B cell (primary cell): ENCODE measurements around the gene KLHL25.

Experiments used
- EZH2 ChIP-seq: IDR thresholded peaks from 2 replicates; pipeline ENCODE4 v1.6.1; 2012; ENCODE audit warnings: borderline replicate concordance, low read depth, mild to moderate bottlenecking, moderate library complexity, low read length; ENCODE audit not compliant: insufficient read depth, poor library complexity, severe bottlenecking
- TF ChIP-seq, protein P1 (sequence below): fragments of 200-600 bp; IDR thresholded peaks from one replicate; pipeline ENCODE4 v1.8.0; 2022; ENCODE audit warnings: antibody characterized with exemption, mild to moderate bottlenecking

DNA sequence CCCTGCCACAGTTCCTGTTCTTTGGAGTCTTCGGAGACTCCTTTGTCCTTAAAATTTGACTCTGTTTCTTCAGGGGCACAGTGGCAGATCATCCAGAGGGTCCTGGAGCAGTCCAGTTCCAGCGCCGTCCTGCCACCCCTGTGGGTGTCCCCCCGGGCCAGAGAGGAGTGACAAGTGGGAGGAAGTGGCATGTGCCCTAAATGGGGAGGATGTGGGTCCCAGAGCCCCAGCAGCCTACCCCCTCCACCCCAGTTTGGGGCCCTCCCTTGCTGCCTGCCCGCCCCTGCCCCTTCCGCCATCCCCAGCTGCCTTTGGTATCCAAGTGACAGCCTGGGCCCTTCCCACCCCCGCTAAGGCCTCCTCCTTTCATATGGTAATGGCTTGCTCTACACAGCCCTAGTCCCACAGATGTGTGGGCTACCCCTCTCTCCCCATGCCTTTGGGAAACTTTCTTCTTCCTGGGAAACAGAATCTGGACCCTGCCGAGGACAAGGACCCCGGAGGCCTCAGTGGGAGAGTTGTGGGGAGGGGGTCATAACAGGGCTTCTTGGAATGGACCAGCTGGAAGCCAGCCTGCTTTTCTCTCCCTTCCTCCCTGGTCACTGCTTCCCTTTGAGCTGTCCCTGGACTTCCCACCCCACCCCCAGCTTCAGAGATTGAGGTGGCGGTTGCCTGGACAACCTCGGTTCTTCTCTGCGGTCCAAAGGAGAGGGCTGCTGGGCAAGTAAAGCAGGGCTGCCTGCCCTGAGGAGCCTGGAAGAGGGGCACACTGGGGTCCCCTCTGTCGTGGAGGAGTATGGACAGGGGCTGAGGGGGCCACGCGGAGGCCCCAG lies 43.2 kb downstream of the KLHL25 start:
- no peak for TF ChIP-seq EZH2
- TF ChIP-seq, protein P1, sequence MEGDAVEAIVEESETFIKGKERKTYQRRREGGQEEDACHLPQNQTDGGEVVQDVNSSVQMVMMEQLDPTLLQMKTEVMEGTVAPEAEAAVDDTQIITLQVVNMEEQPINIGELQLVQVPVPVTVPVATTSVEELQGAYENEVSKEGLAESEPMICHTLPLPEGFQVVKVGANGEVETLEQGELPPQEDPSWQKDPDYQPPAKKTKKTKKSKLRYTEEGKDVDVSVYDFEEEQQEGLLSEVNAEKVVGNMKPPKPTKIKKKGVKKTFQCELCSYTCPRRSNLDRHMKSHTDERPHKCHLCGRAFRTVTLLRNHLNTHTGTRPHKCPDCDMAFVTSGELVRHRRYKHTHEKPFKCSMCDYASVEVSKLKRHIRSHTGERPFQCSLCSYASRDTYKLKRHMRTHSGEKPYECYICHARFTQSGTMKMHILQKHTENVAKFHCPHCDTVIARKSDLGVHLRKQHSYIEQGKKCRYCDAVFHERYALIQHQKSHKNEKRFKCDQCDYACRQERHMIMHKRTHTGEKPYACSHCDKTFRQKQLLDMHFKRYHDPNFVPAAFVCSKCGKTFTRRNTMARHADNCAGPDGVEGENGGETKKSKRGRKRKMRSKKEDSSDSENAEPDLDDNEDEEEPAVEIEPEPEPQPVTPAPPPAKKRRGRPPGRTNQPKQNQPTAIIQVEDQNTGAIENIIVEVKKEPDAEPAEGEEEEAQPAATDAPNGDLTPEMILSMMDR = no peak
